Measurements from ENCODE around the gene PACSIN1. TPM values are rescaled to one million over a fixed set of nuclear protein-coding genes. Genes with fewer than 3 reads are reported as not detected.

PACSIN1 gene
- total and polyA plus RNA-seq, 2 donors (not counting 3 experiments of a cell fraction or from before 2014, with no cell fraction given), result 0.03 TPM; not detected in 1

- POLR2A ChIA-PET, result no interaction called here
- TF ChIP-seq MAX (IDR thresholded peaks at IDR 0.05; ENCODE audit: insufficient read depth, insufficient read length), result no peak
- Histone ChIP-seq H3K27me3 (ENCODE audit: control insufficient read depth in 2 of 2, insufficient read depth in 2 of 2, low read length in 2 of 2) (peaks cover 17 to 18% of the 10 kb centered on the region in 2 experiments), H4K20me1 (replicated peaks; ENCODE audit: control insufficient read depth, extremely low read depth, insufficient read depth, low read length) (no peaks in the 10 kb centered on the region), H3K9me1 (replicated peaks; ENCODE audit: control insufficient read depth, extremely low read depth, insufficient read depth, low read length) (no peaks in the 10 kb centered on the region), H3K9me3 (replicated peaks; ENCODE audit: control insufficient read depth, insufficient read depth, low read length) (no peaks in the 10 kb centered on the region), H3K4me1 (ENCODE audit: control insufficient read depth, extremely low read depth, insufficient read depth, low read length) (no peaks in the 10 kb centered on the region), H3K27ac (ENCODE audit: insufficient read depth, low read depth, low read length) (no peak overlapping the region), H3K36me3 (ENCODE audit: control insufficient read depth in 2 of 2, extremely low read depth in 1 of 2, insufficient read depth in 2 of 2, low read length in 2 of 2) (no peaks in the 10 kb centered on the region), H3K9ac (replicated peaks; ENCODE audit: extremely low read depth, insufficient read depth, low read length) (no peak overlapping the region), H3K4me3 (replicated peaks in 1 of 3; ENCODE audit: insufficient read depth in 1 of 3, low read depth in 1 of 3, low read length in 3 of 3) (no peak overlapping the region), H3K79me2 (ENCODE audit: control insufficient read depth, insufficient read depth, low read length) (no peaks in the 10 kb centered on the region), H3K4me2 (ENCODE audit: insufficient read depth, low read length) (no peak overlapping the region), H2AFZ (ENCODE audit: low read depth, low read length) (no peak overlapping the region)
- intact Hi-C loops (cut with micrococcal nuclease), result no loop called here
- DNase-seq (ENCODE audit: low read depth, low spot score), result no peak
- BruUV-seq (replicated peaks), result no TSS peak
- dilution Hi-C loops (cut with MboI; ENCODE audit: extremely low pct_ligation_motif_present, low sequenced_read_pairs), result no loop called here
- no peak for FAIRE-seq
- CTCF ChIA-PET, result interaction anchor here (0.9 to 1.2 kb wide), 2 partner anchors 52 to 316 kb away, joined by 3 read pairs; no protein-coding TSS in a partner anchor
Observed at GRCh38 chr6:34511915-34512737, 46.2 kb downstream of the PACSIN1 start.

- no peaks in the 10 kb centered on the region for H3K4me1 ChIP-seq (ENCODE audit: control insufficient read depth, extremely low read depth, insufficient read depth, low read length)
- H3K27ac ChIP-seq (ENCODE audit: insufficient read depth, low read depth, low read length), result no peak overlapping the region
- TF ChIP-seq CTCF (IDR thresholded peaks at IDR 0.05; ENCODE audit: extremely low read depth in 1 of 2, insufficient read depth in 1 of 2, low read depth in 1 of 2, low read length in 2 of 2) (no peak), MYC (IDR thresholded peaks at IDR 0.05; ENCODE audit: low read depth, low read length) (no peak), POLR2A (IDR thresholded peaks at IDR 0.05; ENCODE audit: low read depth, low read length) (no peak), GATA2 (IDR thresholded peaks at IDR 0.05; ENCODE audit: insufficient read depth, insufficient read length, low read depth, low read length) (no peak), MAX (IDR thresholded peaks at IDR 0.05; ENCODE audit: insufficient read depth, insufficient read length) (no peak), JUN (IDR thresholded peaks at IDR 0.05; ENCODE audit: borderline replicate concordance, insufficient read depth, insufficient read length, low read depth) (no peak), FOS (IDR thresholded peaks at IDR 0.05; ENCODE audit: borderline replicate concordance, insufficient read depth, low read length) (no peak), POLR2AphosphoS5 (IDR thresholded peaks at IDR 0.05; ENCODE audit: insufficient read depth, low read depth, low read length) (no peak), EZH2 (IDR thresholded peaks at IDR 0.05; ENCODE audit: borderline replicate concordance, low read depth, low read length, severe bottlenecking) (no peak)
- no peak overlapping the region for H3K4me3 ChIP-seq (replicated peaks in 1 of 3; ENCODE audit: insufficient read depth in 1 of 3, low read depth in 1 of 3, low read length in 3 of 3)
- no peaks in the 10 kb centered on the region for H3K9me3 ChIP-seq (replicated peaks; ENCODE audit: control insufficient read depth, insufficient read depth, low read length)
- BruUV-seq (replicated peaks), result no TSS peak
- H3K79me2 ChIP-seq (ENCODE audit: control insufficient read depth, insufficient read depth, low read length), result no peaks in the 10 kb centered on the region
- no peak overlapping the region for H2AFZ ChIP-seq (ENCODE audit: low read depth, low read length)
- H3K9me1 ChIP-seq (replicated peaks; ENCODE audit: control insufficient read depth, extremely low read depth, insufficient read depth, low read length), result no peaks in the 10 kb centered on the region
- H4K20me1 ChIP-seq (replicated peaks; ENCODE audit: control insufficient read depth, extremely low read depth, insufficient read depth, low read length), result no peaks in the 10 kb centered on the region
- DNase-seq (ENCODE audit: low read depth, low spot score) (no peak), FAIRE-seq (no peak)
- intact Hi-C loops (cut with micrococcal nuclease), result no loop called here
- dilution Hi-C loops (cut with MboI; ENCODE audit: extremely low pct_ligation_motif_present, low sequenced_read_pairs), result no loop called here
- ChIA-PET CTCF (interaction anchor here (0.9 kb wide), 1 partner anchor 317 kb away, joined by 3 read pairs; no protein-coding TSS in a partner anchor), POLR2A (no interaction called here)
- no peak overlapping the region for H3K4me2 ChIP-seq (ENCODE audit: insufficient read depth, low read length)
- H3K36me3 ChIP-seq (ENCODE audit: control insufficient read depth in 2 of 2, extremely low read depth in 1 of 2, insufficient read depth in 2 of 2, low read length in 2 of 2), result no peaks in the 10 kb centered on the region
- H3K9ac ChIP-seq (replicated peaks; ENCODE audit: extremely low read depth, insufficient read depth, low read length), result no peak overlapping the region
- peaks cover 15 to 18% of the 10 kb centered on the region in 2 experiments for H3K27me3 ChIP-seq (ENCODE audit: control insufficient read depth in 2 of 2, insufficient read depth in 2 of 2, low read length in 2 of 2)
Observed at GRCh38 chr6:34512738-34513115, 46.9 kb downstream of the PACSIN1 start.

Data from endothelial cell of umbilical vein (primary cell).